Stimulated activated CD8-positive, alpha-beta memory T cell treated with anti-CD3 and anti-CD28 coated beads, Interleukin-12 subunit alpha, Interleukin-12 subunit beta, amount 100 ng/mL, for 4 hours (primary cell): ENCODE data around the gene CELSR1.
"Not testable (repeated sequence)": the region's sequence is repeated elsewhere in the genome, so short reads cannot be mapped to it uniquely, and the experiment has no call there.

ENCODE experiments used
- DNase-seq: peaks from one replicate; pipeline ENCODE4 v3.0.0-alpha.2; 2020; ENCODE audit warnings: low read depth

The CELSR1 gene

DNA sequence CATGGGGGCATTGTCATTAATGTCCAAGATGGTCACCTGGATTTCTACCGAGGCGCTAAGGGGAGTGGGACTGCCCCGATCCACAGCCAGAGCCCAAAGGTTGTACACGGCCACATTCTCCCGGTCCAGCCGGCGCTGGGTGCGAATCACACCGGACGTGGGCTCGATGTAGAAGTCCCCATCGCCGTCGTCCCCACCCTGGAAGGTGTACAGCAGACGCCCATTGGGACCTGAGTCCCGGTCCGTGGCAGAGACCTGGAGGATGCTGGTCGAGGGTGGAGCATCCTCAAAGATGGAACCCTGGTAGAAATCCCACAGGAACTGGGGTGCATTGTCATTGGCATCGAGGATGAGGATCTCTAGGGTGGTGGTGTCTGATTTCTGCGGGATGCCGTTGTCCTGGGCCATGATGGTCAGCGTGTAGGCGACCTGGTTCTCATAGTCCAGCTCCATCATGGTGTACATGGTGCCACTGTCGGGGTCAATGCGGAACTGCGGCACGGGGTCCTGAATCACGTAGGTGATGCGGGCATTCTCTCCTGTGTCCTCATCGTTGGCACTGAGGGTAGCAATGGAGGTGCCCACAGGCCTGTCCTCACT, 3.1 kb downstream of the CELSR1 start:
- no peak for DNase-seq

DNA sequence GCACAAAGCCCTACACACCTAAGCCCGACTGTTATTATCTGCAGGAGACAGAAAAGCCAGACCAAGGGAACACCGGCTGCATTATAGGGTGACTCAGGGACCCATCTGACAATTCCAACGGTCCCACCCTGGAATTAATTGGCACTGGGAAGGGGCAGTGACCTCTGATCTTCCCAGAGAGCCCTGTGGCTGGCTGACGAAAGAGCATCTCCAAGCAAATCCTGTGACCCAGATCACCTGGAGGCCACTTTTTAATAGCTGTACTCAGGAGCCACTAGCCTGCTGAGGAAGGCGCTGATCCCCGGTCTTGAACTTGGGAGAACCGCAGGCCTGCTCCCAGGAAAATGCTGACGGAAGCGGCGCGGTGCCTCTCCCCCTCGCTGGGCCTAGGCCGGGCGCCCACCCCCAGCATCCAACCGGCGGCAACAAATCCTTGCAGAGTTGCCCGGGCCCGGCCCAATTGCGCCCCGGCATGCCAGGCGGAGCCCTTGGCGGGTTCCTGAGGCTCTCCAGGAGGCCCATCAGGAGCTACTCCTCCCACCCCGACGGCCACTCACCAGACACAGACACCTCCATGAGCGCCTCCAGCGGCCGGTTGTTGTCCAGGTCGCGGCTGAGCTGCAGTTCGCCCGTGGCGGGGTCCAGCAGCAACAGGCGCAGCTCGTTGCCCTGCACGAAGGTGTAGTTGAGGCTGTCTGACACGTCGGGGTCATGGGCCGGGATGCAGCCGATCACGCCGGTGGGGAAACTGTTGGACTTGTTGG, 4.2 kb downstream of the CELSR1 start:
- no peak for DNase-seq

DNA sequence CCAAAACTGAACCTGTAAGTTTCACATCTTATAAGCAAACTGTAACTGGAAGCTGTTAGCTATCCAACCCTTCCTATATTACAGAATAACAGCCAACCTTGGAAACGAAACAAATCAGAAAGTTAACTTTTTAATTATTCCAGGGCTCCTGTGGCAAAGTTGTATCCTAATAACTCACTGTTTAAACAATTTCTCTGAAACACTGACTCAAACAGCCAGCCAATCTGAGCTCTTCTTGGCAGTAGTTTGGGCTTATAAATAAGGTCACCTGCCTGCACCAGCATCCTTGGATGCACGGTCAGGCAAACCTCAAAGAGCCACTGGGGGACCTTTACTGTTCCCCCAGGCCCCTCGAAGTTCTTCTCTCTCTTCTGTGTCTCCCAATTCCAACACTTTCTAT, 5.0 kb downstream of the CELSR1 start:
- DNase-seq: no peak

DNA sequence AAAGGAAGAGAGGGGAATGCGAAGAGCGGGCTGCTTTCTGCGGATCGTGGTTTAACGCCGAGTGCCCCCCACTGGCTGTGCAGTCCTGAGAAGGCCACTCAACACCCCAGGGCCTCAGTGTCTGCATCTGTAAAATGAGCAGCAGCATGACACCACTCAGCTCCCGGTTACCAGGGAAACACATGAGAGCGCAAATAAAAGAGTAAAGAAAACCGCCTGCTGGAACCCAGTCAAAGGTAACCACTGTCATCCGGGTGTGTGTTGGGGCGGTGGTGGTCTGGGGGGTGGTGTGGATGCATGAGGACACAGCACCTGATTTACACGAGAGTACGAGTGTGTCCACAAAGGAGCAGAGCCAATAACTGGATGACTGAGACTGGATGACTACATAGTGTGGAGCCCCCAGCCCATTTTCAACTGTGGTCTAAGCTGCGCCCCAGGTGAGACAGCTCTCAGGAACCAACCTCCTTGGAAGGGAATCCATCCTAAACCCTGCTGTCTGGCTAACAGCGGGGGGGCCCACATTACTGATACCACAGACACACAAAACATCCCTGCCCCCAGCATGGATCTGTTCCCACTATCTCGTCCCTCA, 5.7 kb downstream of the CELSR1 start:
- DNase-seq: no peak

DNA sequence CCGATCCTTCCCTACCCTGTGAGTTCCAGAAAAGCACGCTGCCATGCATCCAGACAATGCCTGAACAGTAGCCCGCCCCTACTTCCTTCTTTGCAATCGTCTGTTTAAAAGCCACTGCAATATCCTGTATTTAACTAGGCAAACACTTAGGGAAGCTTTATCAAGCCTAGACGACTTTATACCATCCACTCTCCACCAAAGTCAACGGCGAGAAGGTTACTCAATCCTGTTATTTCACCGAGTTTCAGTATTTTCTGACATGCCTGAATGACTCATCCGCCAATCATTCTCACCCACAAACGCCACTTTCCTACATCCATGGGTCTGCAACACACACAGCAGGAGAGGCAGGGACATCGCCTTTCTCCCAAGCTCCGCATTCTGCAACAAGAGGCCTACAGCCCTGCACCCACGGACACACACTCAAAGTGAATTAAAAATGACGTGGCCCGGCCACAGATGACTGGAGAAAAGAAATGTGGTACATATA, 9.3 kb downstream of the CELSR1 start:
- DNase-seq: no peak

DNA sequence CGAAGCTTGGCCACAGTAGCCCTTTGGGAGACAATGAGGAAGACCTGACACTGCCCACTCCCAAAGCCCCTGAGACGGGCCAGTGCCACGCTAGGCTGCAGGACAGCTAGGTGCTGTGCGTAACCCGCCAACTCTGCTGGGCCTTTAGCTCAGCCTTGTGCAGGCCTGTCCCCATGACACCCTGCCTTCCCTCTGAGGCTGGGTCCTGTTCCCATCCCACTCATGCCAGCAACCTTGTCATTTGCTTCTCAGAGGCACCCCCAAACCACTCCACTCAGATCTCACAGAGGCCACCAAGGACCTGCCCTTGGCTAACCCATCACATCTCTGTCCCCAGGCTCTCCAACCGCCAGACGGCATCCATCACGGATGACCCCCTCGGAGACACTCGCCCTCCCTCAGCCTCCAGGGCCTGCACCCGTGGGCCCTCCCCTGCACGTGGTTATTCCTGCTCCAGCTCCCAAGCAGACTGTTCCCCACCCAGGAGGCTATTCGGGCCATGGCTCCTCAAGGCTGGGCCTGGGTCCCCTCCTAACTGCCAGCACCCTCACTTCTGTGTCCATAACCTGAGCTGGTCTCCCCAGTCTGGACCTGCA, 11.1 kb downstream of the CELSR1 start:
- DNase-seq: no peak

DNA sequence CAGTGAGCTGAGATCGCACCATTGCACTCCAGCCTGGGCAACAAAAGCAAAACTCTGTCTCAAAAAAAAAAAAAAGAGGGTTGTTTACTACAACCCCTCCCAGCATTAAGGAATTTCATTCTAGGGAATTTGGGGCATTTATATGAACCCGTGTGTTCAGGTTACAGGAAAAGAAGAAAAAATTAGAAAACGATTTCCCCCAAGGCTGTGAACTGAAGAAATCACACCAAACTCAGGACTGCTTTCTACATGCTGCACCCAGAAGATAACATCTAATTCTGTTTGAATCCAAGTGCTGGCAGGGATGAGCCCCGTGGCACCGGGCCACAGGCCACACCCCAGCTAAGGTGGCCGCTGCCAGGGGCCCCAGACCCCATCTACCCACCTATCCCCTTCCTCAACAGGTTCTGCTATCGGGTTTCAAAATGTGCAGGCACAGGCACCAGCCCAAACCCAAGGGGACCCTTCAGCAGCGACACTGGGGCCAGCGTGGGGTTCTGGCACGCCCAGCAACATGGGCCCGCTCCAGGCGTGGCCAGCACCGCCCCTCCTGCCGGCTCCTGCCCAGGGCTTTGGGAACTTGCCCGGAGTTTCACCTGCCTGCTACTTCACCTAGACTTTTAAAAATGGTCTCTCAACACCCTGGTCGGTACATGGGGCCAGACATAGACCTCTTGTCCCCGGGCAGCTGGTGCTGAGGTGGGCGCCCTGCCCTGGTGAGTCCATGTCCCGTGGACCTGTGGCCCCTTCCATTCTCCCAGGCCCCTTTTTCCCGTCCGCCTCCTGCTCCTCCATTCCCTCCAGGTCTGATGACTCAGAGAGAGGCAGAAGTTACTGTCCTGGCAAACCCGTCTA, 11.8 kb downstream of the CELSR1 start:
- DNase-seq: no peak

DNA sequence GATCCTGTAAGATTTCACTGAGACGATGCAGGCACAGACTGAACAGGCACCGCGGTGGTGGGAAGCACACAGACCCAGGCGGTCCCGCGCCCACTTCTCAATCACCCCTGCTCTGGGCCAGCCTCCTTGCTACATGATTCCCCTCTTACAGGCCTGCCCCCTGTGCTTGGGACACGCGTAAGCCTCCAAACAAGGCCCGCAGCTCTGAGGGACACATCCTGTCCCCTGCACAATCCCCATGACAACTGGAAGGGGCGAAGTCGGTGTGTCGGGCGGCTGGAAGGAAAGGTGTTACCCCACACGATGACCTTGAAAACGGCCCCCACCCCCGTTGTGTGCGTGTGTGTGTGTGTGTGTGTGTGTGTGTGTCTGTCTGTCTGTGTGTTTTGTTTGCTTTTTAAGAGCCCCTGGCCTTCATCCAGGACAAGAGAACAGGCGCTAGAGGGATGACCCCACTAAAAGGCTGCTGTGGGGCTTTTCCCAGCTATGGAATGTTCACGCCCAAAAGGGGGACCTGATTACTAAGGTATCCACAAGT, 13.1 kb downstream of the CELSR1 start:
- DNase-seq: no peak

DNA sequence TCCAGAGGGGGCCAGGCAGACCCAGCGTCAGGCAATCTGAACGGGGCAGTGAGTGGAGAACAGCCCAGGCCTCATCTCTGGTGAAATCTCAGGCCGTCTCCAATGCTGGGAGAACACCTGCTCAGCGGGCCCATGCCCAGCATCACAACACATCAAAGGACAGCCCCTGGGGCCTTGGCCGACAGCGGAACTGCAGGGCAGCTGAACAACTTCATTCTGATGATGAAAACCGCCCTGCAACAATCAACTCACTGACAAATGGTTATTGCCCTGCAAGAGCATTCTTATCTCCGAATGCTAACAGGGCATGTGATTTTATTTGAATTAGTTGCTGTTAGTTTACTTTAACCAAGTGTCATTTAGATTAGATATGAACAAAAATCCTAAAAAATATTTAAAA, 14.6 kb downstream of the CELSR1 start:
- no peak for DNase-seq

DNA sequence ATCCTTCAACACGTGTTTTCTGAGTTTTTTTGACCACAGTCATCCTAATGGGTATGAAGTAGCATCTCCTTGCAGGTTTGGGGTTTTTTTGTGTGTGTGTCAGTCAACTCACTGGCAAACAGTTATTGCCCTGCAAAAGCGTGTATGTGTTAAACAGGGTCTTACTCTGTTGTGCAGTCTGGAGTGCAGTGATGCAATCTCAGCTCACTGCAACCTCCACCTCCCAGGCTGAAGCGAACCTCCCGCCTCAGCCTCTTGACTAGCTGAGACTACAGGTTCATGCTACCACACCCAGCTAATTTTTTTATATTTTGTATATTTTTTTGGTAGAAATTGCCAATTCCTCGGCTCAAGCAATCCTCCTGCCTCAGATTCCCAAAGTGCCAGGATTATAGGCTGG, 15.4 kb downstream of the CELSR1 start:
- DNase-seq: no peak

DNA sequence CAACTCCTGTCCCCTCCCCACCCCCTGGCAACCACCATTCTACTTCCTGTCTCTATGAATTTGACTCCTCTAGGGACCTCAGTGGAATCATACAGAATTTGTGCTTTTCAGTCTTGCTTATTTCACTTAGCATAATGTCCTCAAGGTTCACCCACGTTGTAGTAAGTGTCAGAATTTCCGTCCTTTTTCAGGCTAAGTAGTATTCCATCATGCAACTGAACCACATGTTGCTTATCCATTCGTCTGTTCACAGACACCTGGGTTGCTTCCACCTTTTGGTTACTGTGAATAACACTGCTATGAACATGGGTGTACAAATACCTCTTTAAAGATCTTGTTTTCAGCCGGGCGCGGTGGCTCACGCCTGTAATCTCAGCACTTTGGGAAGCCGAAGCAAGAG, 16.5 kb downstream of the CELSR1 start:
- no peak for DNase-seq

DNA sequence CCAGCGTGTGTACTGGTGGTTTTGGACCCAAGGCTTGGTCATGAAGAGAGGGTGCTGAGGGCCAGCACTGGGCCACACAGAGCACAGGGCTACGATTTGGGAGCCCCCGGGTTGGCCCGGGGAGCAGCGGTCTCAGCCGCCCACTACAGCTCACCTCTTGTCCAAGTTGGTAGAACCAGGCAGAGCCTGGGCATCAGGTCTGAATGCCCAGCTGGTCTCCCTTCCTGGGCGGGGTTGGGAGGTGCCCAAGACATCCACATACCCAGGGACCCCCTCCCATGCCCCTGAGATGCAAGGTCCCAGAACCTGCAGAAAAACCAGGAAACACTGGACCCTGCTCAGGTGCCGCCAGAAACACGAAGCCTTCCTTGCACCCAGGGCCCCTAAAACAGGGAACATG, 18.0 kb downstream of the CELSR1 start:
- no peak for DNase-seq

DNA sequence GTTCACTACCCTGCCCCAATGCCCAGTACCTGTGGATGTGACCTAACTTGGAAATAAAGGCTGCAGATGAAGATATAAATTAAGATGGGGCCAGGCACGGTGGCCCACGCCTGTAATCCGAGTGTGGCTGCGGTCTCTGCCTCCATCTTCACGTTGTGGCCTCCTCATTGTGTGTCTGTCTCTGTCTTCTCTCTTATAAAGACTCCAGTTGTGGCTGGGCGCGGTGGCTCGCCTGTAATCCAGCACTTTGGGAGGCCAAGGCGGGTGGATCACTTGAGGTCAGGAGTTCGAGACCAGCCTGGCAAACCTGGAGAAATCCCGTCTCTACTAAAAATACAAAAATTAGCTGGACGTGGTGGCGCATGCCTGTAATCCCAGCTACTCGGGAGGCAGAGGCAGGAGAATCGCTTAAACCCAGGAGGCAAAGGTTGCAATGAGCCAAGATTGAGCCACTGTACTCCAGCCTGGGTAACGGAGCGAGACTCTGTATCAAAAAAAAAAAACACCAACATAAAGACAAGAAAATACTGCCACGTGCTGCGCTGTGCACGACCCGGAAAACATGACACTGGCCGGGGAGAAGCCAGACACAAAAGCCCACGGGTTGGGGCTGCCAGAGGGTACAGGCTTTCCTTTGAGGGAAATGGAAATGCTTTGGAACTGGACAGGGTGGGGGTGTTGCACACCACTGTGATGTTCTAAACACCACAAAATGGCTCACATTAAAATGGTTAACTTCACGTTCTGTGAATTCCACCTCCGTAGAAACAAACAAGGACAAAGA, 18.7 kb downstream of the CELSR1 start:
- no peak for DNase-seq

DNA sequence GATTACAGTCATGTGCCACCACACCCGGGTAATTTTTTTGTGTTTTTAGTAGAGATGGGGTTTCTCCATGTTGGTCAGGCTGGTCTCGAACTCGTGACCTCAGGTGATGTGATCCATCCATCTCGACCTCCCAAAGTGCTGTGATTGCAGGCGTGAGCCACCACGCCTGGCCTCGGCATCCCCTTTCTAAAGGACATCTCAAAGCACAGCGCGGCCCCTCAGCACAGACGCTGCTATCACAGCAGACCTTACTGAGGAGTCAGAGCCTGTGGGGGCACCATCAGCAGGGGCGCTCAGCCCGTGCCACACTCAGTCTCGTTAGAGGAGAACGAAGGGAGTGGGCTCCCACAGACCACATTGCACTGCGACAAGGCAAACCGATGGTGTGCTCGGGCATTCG, 19.4 kb downstream of the CELSR1 start:
- DNase-seq: no peak

DNA sequence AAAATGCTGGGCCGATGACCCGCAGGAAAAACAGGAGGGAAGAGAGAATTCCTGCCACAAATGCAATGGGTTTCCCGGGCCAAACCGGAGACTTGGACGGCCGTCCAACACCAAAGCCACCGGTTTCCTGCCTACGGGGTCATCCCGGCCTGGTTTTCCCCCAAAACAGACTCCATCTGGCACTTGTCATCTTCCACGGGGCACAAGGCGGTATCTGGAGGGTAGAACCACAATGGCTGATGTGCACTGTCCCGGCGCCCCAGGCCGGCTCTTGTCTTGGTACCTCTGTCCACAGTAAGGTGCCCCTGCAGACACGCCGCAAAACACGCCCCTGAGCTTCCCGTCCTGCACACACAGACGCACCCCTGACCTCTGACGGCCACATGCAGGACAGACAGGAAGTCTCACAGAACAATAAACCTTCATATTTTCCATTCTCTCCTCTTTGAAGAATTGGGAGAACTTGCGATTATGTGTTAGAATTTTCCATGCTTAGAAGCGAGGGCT, 20.1 kb downstream of the CELSR1 start:
- no peak for DNase-seq

DNA sequence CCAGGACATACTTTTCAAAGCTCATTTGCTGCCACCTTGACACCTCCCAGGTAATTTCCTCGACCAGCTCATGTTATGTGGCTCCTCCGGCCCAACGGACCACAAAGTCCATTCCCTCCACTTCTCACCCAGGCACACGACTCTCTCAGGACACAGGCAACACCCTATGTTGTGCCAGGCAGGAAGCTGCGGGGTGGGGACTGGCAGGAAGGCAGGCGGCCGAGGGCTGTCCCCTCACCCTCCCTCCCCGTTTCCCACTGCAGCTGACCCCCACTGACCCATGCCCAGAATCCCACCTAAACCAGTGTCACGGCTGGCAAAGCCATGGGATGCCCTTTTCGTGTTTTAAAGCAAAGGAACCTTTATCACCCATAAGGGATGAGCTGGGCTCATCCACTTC, 20.8 kb downstream of the CELSR1 start:
- DNase-seq: no peak

DNA sequence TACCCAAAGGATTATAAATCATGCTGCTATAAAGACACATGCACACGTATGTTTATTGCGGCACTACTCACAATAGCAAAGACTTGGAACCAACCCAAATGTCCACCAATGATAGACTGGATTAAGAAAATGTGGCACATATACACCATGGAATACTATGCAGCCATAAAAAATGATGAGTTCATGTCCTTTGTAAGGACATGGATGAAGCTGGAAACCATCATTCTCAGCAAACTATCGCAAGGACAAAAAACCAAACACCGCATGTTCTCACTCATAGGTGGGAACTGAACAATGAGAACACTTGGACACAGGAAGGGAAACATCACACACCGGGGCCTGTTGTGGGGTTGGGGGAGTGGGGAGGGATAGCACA, 21.3 kb downstream of the CELSR1 start:
- not testable (repeated sequence) for DNase-seq

DNA sequence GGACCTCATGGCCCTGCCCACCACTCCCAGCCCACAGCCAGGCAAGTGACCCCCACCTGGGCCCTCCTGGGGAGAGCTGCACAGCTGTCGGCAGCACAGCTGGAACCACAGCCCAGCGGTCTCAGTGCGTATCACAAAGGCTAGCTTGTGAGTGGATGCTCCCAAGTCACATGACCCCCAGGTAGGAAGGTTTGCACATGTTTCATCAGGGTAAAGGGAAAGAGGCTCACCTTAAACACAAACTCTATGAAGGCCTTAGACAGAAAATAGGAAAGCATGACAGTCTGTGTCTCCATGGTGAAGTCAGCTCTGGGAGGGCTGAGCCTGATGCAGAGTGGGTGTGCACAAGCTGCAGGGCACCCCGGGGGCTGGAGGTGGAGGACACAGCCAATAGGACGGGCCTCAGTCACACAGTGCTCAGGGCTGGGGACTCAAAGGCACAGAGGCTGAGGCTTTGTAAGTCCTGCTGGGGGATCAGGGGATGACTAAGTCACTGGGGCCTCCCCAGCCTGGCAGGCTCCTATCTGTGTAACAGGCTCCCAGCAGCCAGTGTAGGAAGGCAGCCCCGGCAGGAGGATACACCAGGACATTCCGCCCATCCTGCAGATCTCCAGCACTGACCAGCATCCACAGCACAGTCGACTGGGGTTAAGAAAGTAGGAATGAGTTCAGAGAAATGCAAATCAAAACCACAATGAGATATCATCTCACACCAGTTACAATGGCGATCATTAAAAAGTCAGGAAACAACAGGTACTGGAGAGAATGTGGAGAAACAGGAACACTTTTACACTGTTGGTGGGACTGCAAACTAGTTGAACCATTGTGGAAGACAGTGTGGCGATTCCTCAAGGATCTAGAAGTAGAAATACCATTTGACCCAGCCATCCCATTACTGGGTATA, 22.0 kb downstream of the CELSR1 start:
- DNase-seq: no peak

DNA sequence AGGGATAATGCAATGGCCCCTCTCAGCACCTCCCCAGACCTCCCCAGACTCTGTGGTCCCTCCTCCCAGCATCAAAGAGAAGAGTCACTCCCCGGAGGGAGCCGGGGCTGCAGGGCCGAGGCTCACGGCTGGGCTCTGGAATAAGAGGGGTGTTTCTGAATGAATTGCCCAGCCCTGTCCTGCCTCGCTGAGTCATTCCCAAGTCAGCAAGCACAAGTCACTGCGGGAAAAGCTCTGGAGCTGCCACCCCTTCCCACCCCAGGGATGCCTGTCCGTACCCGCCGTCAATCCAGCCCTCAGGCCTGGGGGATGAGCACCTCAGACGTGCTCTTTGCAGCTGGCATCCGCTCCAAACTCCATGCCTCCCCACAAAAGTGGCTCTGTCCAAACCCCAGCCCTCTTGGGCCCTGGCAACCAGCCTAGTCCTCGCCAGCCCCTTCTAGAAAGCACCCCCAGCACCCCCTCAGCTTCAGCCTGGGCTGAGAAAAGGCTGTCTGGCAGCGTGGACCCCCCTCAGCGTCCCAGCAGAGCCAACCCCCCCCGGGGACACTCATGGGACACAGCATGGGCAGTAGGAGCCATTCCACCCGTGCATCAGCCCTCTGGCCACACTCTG, 22.7 kb downstream of the CELSR1 start:
- DNase-seq: no peak
